ENCODE data around the gene RIPOR3.
"Not testable (repeated sequence)": the region's sequence is repeated elsewhere in the genome, so short reads cannot be mapped to it uniquely, and the experiment has no call there.

Gene RIPOR3

GRCh38 chr20:50632701-50633100, 58.6 kb downstream of the RIPOR3 start:
- no peak for DNase-seq (ENCODE audit: low spot score)

DNA sequence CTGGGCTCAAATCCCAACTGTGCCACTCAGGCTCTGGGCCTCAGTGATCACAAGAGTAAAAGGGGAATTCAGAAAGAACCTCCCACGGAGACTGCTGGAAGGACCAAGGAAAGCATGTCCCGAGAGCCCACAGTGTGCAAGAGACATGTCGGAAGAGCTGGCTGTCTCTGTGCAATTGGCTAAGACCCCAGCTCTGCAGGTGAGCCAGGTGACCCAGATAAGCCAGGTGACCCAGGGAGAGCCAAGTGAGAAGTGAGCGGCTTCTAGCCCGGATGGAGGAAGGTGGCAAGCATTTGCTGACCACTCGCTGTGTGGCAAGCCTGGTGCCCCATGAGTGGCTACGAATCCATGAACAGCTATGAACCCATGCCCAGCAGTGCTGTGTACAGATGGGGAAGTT, 59.1 kb downstream of the RIPOR3 start:
- DNase-seq (ENCODE audit: low spot score): no peak

- DNase-seq (ENCODE audit: low spot score): no peak
These were observed 60.6 kb downstream of the RIPOR3 start for GRCh38 chr20:50630578-50631263.

- DNase-seq (ENCODE audit: low spot score): no peak
These were observed 61.7 kb downstream of the RIPOR3 start for GRCh38 chr20:50629670-50630045.

DNA sequence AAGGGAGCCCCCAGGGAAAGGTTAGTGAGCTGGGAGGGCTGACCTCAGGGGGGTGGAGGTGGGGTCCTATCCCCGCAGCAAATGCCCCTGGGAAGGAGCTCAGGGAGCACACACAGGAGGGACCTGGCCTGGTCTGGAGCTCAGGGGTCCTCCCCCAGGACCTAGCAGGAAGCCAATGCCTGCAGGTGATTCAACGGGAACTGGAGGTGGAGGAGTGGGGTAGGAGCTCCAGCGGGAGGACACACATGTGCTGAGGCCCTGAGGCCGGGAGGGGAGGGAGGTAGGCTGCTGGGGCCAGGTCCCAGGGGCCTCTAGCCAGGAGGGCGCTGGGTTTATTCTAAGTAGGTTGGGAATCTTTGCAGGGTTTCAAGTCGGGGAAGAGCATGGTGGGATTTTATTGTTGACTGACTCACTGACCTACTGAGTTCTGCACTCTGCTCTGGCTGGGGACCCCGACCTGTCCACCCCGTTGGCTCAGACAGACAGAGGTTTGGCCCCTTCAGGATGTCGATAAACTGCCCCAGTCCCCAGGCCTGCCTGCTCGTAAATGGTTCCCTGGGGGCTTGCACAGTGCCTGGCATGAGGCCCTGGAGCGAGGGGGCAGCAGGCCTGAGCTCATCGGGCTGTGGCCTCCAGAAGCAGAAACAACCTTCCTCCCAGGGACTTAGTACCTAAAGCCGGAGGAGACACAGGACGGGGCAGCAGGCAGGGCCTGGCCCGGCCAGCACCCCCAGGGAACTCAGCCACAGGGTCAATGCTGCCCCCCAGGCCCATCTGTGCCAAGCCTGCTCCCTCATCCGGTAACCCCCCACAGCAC, 62.3 kb downstream of the RIPOR3 start:
- DNase-seq (ENCODE audit: low spot score): no peak

GRCh38 chr20:50628332-50628731, 63.0 kb downstream of the RIPOR3 start:
- DNase-seq (ENCODE audit: low spot score): no peak

GRCh38 chr20:50627747-50628146, 63.6 kb downstream of the RIPOR3 start:
- no peak for DNase-seq (ENCODE audit: low spot score)

DNA sequence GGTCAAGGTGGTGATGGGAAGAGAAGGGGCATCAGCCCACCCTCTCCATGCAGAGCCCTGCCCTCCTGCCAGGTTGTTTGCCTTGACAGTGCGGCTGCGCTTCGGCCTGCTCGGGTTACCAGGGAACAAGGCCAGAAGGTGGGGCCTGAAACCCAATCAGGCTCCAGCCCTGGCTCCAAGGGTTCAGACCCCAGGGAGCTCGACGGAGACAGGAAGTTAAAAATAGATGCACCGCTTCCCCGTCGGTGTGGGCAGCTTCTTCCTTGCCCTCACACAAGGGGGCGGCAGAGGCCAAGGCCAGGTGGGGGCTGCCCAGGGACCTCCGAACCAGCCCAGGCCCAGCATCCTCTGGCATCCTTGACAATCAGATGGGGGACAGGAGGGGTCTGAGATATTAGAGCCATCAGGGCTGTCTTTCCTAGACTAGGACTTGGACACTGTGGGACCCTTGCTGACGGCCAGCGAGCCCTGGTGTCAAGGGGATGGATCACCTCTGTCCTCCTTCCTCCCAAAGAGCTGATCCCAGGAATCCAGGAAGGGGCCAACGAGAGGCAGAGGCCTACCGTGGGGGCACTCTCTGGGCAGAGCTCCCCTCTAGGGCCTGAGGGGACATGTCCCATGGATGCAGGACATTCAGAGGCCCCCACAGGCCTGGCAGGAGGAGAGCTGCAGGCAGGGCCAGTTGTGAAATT, 65.2 kb downstream of the RIPOR3 start:
- DNase-seq (ENCODE audit: low spot score): no peak

DNA sequence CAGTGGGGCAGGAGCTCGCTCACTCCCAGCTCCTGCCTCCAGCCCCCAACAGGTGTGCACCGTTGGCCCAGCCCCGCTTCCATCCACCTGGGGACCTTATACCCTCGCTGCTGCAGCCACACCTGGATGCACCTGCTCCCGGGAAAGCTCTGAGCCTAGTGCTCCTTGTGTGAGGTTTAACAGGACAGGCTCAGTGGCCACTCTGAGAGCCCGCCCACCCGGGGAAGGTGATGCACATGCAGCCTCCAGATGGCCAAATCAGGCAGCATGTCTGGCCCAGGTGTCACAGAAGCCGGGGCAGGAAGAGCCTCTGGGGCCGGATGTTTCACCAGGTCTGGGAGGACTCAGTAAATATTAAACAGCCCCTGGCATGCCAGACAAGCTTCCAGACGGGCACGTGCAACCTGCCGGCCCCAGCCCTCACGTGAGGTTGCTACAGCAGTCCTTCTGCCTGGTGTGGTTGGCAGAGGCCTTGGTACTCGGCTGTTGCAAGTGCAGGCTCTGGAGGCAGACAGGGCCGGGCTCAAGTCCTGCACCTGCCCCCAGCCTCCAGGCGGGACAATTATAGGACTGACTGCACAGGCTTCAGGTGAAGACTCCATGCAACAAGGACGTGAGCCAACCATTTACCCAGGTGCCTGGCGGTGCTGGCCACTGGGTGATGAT, 66.9 kb downstream of the RIPOR3 start:
- no peak for DNase-seq (ENCODE audit: low spot score)

DNA sequence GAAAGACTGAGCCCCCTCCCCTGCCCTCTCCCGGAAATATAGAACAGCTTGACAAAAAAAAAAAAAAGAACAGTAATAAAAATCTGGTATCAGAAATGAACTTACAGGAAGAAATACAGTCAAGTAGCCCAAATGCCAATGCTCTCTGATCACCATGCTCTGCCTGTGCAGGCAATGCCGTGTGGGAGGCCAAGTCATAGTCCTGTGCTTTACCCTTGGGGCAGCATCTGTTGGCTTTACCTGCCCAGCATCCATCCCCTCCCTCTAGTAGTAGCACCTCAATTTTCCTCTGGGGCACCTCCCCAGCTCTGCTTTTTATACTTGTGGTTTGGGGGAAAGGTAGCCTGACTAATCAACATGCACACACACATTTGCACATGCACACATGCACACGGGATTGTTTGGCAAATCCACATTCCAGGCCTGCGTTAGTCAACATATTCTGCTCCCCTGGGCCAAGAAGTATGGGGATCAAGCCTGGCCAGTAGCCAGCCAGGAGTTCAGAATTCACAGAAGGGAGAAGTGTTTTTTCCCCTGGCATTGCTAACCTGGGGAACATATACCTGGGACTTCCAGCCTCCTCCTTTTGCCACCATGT, 70.2 kb downstream of the RIPOR3 start:
- no peak for DNase-seq (ENCODE audit: low spot score)

DNA sequence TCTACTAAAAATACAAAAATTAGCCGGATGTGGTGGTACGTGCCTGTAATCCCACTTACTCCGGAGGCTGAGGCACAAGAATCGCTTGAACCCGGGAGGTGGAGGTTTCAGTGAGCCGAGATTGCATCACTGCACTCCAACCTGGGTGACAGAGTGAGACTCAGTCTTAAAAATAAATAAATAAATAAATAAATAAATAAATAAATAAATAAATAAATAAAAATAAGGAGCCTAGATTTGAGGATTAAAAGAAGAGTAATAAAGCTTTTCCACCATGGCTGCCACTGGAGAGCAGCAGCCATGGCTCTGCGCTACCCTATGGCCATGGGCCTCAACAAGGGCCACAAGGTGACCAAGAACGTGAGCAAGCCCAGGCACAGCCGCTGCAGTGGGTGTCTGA, 70.9 kb downstream of the RIPOR3 start:
- DNase-seq (ENCODE audit: low spot score): not testable (repeated sequence)

DNA sequence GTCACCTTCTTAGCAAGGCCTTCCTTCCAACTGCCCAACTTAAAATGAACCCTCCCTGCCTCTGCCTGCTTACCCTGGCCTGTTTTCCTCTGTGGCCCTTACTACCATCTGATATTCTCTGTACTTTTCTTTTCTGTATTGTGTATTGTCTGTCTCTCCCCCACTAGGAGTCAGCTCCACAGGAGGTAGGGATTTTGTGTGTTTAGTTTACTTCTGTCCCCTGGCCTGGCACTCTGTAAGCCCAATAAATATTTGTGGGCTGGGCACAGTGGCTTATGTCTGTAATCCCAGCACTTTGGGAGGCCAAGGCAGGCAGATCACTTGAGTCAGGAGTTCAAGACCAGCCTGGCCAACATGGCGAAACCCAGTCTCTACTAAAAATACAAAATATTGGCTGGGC, 72.8 kb downstream of the RIPOR3 start:
- DNase-seq (ENCODE audit: low spot score): no peak

- DNase-seq (ENCODE audit: low spot score): no peak
These were observed 74.3 kb downstream of the RIPOR3 start for GRCh38 chr20:50617022-50617421.

DNA sequence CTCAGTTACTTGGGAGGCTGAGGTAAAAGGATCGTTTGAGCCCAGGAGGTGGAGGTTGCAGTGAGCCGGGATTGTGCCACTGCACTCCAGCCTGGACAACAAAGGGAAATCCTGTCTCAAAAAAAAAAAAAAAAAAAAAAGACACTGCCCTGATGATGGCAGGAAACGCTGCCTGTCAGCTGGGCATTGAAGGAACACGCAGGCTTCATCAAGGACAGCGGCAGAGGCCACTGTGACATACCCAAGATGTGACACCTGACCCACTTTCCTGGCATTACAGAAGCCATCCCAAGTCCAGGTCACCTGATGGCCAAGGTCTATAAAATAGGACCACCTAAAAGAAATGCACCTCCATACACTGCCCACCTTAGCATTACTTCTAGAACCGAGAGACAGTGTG, 75.9 kb downstream of the RIPOR3 start:
- DNase-seq (ENCODE audit: low spot score): no peak

GRCh38 chr20:50613438-50614169, 77.7 kb downstream of the RIPOR3 start:
- no peak for DNase-seq (ENCODE audit: low spot score)

DNA sequence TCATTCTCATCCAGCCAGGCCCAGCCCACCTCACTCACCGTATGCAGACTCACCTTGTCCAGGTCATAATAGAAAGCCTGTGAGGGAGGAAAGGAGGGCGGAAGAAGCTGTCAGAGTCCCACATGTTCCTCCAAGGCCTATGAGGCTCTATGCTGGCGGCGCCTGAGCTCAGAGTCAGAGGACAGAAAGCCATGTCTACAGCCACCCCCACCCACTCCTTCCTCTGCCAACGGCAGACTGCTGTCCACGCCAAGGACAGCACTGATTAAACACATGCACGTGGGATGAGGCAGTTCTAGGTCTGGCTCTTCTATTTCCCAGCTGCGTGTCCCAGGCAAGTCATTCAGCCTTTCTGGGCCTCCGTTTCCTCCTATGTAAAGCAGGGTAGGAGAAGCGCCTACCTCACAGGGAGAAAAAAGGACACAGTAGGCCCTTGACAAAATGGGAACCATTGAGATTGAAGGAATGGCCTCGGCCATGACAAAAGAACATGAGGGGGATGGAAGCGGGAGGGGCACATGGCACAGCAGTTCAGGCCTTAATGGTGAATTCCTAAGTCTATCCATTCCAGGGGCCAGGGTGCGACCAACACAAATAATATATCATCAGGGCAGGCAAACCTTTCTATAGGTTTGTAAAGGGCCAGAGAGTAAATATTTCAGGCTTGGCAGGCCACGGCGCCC, 80.1 kb downstream of the RIPOR3 start:
- no peak for DNase-seq (ENCODE audit: low spot score)

- DNase-seq (ENCODE audit: low spot score): no peak
These were observed 81.1 kb downstream of the RIPOR3 start for GRCh38 chr20:50610212-50610718.

DNA sequence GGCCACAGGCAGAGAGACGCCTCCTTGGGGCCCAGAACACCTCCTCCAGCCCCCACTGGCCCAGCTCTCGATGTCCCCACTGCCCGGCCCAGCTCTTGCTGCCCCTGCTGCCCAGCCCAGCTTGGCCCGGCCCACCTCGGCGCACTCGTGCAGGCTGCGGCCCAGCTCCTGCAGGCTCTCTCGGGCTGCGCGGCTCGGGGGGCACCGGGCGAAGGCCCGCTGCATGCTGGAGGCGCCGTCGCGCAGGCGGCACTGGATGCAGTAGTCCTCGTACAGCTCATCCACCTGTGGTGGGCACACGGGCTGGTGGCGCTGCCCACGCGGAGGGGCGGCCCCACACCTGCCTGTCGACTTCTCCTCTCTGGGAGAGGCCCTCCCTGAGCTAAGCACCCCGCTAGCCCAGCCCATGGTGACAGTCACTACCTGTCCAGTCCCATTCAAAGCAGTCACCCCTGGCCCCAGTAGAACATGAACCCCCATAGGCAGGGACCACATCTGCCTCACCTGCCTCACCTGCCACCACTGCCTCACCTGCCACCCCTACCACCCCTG, 81.8 kb downstream of the RIPOR3 start:
- no peak for DNase-seq (ENCODE audit: low spot score)

DNA sequence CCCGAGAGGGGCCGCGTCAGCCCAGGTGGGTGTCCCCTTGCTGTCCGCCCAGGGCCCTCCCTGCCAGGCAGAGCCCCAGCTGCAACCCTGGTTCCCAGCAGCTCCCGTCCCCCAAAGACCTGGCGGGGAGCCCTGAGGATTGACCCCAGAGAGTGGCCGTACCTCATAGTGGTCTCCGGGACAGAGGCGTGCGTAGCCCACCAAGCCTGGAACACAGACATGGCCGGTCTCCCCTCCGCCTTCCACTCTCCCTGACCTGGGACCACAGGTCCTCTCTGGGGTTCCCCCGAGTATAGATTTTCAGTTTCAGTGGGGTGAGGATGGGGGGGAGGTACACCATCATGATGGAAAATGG, 82.6 kb downstream of the RIPOR3 start:
- no peak for DNase-seq (ENCODE audit: low spot score)
